GM23248 (cell line): Measurements from ENCODE around the gene ZNF862.

Experiments used
- EZH2 ChIP-seq: fragments of 200-600 bp; sonication (generic); IDR thresholded peaks from 2 replicates; pipeline ENCODE4 v1.6.1; 2018; ENCODE audit warnings: antibody characterized with exemption, mild to moderate bottlenecking; ENCODE audit not compliant: insufficient read depth, poor library complexity, severe bottlenecking
- EZH2phosphoT487 ChIP-seq: fragments of 200-600 bp; sonication (generic); IDR thresholded peaks from 2 replicates; pipeline ENCODE4 v1.6.1; 2018; ENCODE audit warnings: antibody characterized with exemption, moderate library complexity, mild to moderate bottlenecking, low read depth; ENCODE audit not compliant: insufficient read depth

GRCh38 chr7:149856583-149856982, 18.4 kb downstream of the ZNF862 start:
- TF ChIP-seq EZH2, result no peak
- no peak for TF ChIP-seq EZH2phosphoT487
